ENCODE data around the gene CCDC183.
"Not testable (repeated sequence)": the region's sequence is repeated elsewhere in the genome, so short reads cannot be mapped to it uniquely, and the experiment has no call there.

Gene CCDC183

GRCh38 chr9:136754059-136754572 lies 42.0 kb upstream of the CCDC183 start:
- Histone ChIP-seq H3K9me3 (ENCODE audit: low read length) (peaks cover 13% of the 10 kb centered on the region), H3F3A (ENCODE audit: insufficient read depth, low read length) (no peaks in the 10 kb centered on the region), H3K4me3 (ENCODE audit: low read depth, low read length, poor library complexity, severe bottlenecking) (no peak overlapping the region), H3K4me2 (ENCODE audit: low read length) (no peak overlapping the region), H3K4me1 (ENCODE audit: insufficient read depth, low read length, severe bottlenecking) (no peaks in the 10 kb centered on the region), H4K20me1 (ENCODE audit: insufficient read depth, low read length) (no peaks in the 10 kb centered on the region), H2AFZ (ENCODE audit: low read length) (no peak overlapping the region), H3K9ac (ENCODE audit: low read length) (no peak overlapping the region), H3K27me3 (ENCODE audit: insufficient read depth, low read length) (peaks cover 43% of the 10 kb centered on the region; the same call in 1 of the 2 replicates), H3K9me2 (ENCODE audit: low read depth, low read length) (no peaks in the 10 kb centered on the region), H3K36me3 (ENCODE audit: insufficient read depth, low read length) (peaks cover 2% of the 10 kb centered on the region; the same call in 1 of the 2 replicates), H3K27ac (ENCODE audit: low read depth, low read length, poor library complexity, severe bottlenecking) (no peak overlapping the region), H3K79me2 (ENCODE audit: insufficient read depth, low read length) (no peaks in the 10 kb centered on the region)
- TF ChIP-seq EZH2 (IDR thresholded peaks at IDR 0.05; ENCODE audit: borderline replicate concordance, low read length) = no peak

- Histone ChIP-seq H4K20me1 (ENCODE audit: insufficient read depth, low read length) (no peaks in the 10 kb centered on the region), H3K9ac (ENCODE audit: low read length) (no peak overlapping the region), H3K4me2 (ENCODE audit: low read length) (no peak overlapping the region), H3K4me1 (ENCODE audit: insufficient read depth, low read length, severe bottlenecking) (no peaks in the 10 kb centered on the region), H3K79me2 (ENCODE audit: insufficient read depth, low read length) (no peaks in the 10 kb centered on the region), H3K36me3 (ENCODE audit: insufficient read depth, low read length) (peaks cover 2% of the 10 kb centered on the region; the same call in 1 of the 2 replicates), H3K27me3 (ENCODE audit: insufficient read depth, low read length) (peaks cover 43% of the 10 kb centered on the region; the same call in 1 of the 2 replicates), H3K9me3 (ENCODE audit: low read length) (peaks cover 13% of the 10 kb centered on the region), H2AFZ (ENCODE audit: low read length) (no peak overlapping the region), H3F3A (ENCODE audit: insufficient read depth, low read length) (no peaks in the 10 kb centered on the region), H3K4me3 (ENCODE audit: low read depth, low read length, poor library complexity, severe bottlenecking) (no peak overlapping the region), H3K9me2 (ENCODE audit: low read depth, low read length) (no peaks in the 10 kb centered on the region), H3K27ac (ENCODE audit: low read depth, low read length, poor library complexity, severe bottlenecking) (no peak overlapping the region)
- TF ChIP-seq EZH2 (IDR thresholded peaks at IDR 0.05; ENCODE audit: borderline replicate concordance, low read length) = no peak
- TF ChIP-seq, protein P1, sequence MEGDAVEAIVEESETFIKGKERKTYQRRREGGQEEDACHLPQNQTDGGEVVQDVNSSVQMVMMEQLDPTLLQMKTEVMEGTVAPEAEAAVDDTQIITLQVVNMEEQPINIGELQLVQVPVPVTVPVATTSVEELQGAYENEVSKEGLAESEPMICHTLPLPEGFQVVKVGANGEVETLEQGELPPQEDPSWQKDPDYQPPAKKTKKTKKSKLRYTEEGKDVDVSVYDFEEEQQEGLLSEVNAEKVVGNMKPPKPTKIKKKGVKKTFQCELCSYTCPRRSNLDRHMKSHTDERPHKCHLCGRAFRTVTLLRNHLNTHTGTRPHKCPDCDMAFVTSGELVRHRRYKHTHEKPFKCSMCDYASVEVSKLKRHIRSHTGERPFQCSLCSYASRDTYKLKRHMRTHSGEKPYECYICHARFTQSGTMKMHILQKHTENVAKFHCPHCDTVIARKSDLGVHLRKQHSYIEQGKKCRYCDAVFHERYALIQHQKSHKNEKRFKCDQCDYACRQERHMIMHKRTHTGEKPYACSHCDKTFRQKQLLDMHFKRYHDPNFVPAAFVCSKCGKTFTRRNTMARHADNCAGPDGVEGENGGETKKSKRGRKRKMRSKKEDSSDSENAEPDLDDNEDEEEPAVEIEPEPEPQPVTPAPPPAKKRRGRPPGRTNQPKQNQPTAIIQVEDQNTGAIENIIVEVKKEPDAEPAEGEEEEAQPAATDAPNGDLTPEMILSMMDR (IDR thresholded peaks at IDR 0.05; ENCODE audit: low read length) = no peak
Observed at GRCh38 chr9:136754626-136755301, 41.4 kb upstream of the CCDC183 start.

GRCh38 chr9:136755302-136756133 lies 40.6 kb upstream of the CCDC183 start:
- not testable (repeated sequence) for H3K4me1 ChIP-seq (ENCODE audit: insufficient read depth, low read length, severe bottlenecking); H4K20me1 ChIP-seq (ENCODE audit: insufficient read depth, low read length); H3K27ac ChIP-seq (ENCODE audit: low read depth, low read length, poor library complexity, severe bottlenecking); H3K9me2 ChIP-seq (ENCODE audit: low read depth, low read length); H3K4me3 ChIP-seq (ENCODE audit: low read depth, low read length, poor library complexity, severe bottlenecking); H3F3A ChIP-seq (ENCODE audit: insufficient read depth, low read length); H3K79me2 ChIP-seq (ENCODE audit: insufficient read depth, low read length); H2AFZ ChIP-seq (ENCODE audit: low read length); H3K9ac ChIP-seq (ENCODE audit: low read length); H3K36me3 ChIP-seq (ENCODE audit: insufficient read depth, low read length); H3K4me2 ChIP-seq (ENCODE audit: low read length)
- peaks cover 13% of the 10 kb centered on the region for H3K9me3 ChIP-seq (ENCODE audit: low read length)
- peaks cover 47% of the 10 kb centered on the region; the same call in 1 of the 2 replicates for H3K27me3 ChIP-seq (ENCODE audit: insufficient read depth, low read length)

GRCh38 chr9:136756134-136756438 lies 40.1 kb upstream of the CCDC183 start:
- H4K20me1 ChIP-seq (ENCODE audit: insufficient read depth, low read length) = no peaks in the 10 kb centered on the region
- H3K27ac ChIP-seq (ENCODE audit: low read depth, low read length, poor library complexity, severe bottlenecking) = no peak overlapping the region
- H3K4me1 ChIP-seq (ENCODE audit: insufficient read depth, low read length, severe bottlenecking) = no peaks in the 10 kb centered on the region
- no peak overlapping the region for H3K4me2 ChIP-seq (ENCODE audit: low read length)
- H3K36me3 ChIP-seq (ENCODE audit: insufficient read depth, low read length) = peaks cover 2% of the 10 kb centered on the region; the same call in 1 of the 2 replicates
- H3K9me3 ChIP-seq (ENCODE audit: low read length) = peaks cover 13% of the 10 kb centered on the region
- no peak for TF ChIP-seq EZH2 (IDR thresholded peaks at IDR 0.05; ENCODE audit: borderline replicate concordance, low read length)
- TF ChIP-seq, protein P1 (IDR thresholded peaks at IDR 0.05; ENCODE audit: low read length) = no peak
- H3K9ac ChIP-seq (ENCODE audit: low read length) = no peak overlapping the region
- H3K9me2 ChIP-seq (ENCODE audit: low read depth, low read length) = no peaks in the 10 kb centered on the region
- H3K27me3 ChIP-seq (ENCODE audit: insufficient read depth, low read length) = peaks cover 46% of the 10 kb centered on the region; the same call in 1 of the 2 replicates
- H3K4me3 ChIP-seq (ENCODE audit: low read depth, low read length, poor library complexity, severe bottlenecking) = no peak overlapping the region
- no peak overlapping the region for H2AFZ ChIP-seq (ENCODE audit: low read length)
- no peaks in the 10 kb centered on the region for H3K79me2 ChIP-seq (ENCODE audit: insufficient read depth, low read length)
- H3F3A ChIP-seq (ENCODE audit: insufficient read depth, low read length) = no peaks in the 10 kb centered on the region
